AG20443 (cell line): ENCODE results near the gene HERC2.
"Not testable (repeated sequence)": the region's sequence is repeated elsewhere in the genome, so short reads cannot be mapped to it uniquely, and the experiment has no call there.

ENCODE experiments used
- DNase-seq: peaks from one replicate; pipeline ENCODE4 v3.0.0; 2012; ENCODE audit warnings: low spot score, mixed read lengths

Gene HERC2

DNA sequence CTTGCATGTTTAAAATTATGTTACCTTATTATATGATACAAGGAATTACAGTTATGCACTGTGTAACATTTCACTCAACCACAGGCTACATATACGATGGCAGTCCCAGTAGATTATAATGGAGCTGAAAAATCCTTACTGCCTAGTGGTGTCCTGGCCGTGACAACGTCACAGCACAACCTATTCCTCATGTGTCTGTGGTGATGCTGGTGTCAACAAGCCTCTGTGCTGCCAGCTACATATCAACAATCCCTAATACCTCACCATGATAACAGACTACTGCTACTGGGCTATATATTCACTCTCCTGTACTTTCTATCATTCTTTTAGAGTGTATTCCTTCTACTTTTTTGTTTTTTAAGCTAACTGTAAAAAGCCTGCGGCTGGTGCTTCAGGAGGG is 142.7 kb downstream of the HERC2 start:
- DNase-seq = no peak

DNA sequence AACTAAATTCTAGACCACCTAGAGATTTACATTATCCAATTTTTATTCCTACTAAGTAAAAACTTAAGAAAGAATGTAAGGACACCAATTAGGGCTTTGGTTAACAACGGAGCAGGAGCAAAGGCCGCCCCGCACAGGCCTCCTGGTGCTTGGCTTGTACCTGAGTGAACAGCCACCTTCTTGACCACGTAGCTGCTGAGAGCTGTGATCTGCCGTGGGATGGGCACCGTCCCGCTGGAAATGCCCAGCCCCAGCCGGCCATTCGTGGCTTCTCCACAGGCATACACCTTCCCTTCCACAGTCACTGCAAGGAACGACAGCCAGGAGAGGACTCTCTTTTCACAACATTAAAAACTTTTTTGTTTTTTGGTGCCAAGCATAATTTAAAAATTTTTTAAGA is 143.3 kb downstream of the HERC2 start:
- DNase-seq = no peak

DNA sequence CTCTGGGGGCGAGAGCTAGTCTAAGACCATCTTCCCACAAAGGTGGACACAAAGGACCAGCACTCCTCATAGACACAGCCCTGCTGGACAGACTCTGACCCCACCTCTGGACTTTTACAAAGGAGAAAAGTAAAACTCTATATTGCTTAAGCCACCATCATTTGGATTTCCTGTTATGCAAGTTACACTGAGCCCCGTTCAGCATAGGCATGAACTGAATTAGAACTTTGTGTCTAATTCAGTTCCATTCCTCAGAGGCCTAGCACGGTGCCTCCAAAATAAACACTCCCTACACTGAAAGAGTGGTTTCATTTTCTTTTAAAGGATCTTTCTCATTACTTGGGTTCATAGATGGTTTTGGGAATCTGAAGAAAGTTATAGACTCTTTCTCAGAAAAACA is 143.7 kb downstream of the HERC2 start:
- no peak for DNase-seq

DNA sequence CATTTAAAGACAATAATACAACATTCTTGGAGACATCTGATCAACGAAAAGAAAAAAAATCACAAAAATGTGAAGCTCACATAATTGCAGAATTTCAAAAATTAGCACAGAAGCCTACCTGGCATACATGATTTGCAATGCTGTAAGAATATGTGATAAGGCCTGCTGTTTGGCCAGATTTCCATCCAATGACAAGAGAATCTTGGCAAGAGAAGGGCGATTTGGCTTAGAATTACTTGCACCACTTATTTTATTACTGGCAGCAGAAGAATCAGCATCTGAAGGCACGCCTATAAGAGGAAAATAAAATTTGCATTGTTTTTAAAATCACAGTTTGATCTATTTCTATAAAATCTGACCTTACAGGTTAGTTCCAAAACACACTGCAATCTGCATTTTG is 152.6 kb downstream of the HERC2 start:
- no peak for DNase-seq

DNA sequence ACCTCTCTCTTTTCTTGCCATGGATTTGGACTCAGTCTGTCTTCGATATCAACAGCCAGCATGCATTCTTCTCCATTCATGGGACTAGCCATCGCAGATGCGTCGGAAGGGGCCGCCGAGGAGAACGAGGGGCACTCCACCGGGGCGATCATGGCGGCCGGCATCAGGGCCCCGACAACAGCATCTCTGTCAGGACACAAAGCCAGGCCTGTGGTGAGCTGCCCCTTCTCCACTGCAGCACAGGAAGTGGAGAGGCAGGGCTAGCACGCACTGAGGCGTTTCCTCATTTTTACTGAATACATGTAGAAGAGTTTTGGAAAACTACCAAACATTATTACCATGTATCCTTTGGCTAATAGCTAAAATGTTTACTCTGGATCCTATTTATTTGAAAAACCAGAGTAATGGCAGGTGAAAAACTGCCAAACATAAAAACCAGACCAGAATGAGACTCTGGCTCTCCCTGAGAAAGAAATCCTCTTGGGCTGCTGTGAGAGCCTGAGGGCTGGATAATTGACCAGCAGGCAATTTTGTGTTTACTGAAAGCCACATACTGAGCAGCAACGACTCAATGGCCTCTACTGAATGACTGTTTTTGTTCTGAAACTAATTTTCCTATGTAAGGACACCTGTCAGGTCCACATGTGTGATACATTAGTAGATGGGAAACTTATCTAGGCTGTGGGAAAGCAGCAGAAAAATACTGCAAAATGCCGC is 153.4 kb downstream of the HERC2 start:
- DNase-seq = not testable (repeated sequence)

DNA sequence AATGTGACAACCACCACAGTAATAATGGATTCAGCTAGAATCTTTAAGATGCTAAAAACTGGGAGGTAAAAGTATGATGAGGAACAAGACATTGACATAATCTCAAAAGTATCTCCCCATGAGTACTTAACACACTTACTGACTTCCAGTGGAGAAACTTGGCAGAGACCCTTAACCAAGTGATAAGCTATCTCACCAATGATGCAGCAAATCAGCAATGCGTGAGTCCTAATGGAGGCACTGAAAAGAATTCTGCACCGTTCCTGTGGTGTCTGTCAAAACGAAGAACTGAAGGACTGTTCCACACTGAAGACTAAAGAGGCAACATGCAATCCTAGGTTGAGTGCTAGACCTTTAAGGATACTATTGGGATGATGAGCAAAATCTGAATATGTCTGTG is 154.9 kb downstream of the HERC2 start:
- DNase-seq = no peak

DNA sequence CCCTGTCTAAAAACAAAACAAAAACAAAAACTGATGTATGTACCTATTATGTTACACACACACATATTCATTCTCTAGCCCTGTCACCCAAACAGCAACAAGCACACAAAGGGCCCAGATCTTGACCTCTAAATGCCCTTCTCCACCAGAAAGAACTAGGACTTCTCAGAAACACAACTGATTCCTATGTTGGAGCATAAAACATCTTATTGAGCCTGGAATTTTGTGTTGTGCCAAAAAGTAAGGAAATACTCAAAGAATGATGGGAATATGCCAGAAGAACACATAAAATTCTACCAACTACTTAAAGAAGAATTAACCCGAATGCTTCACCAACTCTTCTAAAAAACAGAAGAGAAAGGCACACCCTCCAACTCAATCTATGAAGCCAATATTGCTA is 156.2 kb downstream of the HERC2 start:
- DNase-seq = no peak

DNA sequence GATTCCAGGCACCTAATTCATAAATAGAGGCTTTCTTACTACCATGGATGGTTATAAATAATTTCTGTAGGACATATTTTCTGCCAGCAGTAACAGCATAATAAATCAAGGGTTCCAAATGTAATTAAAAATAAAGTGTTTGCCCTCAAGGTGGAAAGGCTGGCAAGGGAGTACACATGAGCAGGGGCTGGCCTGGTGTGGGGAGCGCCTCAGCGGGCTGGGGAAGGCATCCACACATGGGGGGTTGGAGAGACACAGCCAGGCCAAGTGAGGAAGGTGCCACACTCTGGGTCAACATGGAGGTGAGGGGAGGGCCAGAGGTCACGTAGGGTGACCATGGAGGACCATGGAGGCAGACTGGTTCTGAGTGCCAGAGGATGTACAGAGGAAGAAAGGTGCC is 157.1 kb downstream of the HERC2 start:
- no peak for DNase-seq

DNA sequence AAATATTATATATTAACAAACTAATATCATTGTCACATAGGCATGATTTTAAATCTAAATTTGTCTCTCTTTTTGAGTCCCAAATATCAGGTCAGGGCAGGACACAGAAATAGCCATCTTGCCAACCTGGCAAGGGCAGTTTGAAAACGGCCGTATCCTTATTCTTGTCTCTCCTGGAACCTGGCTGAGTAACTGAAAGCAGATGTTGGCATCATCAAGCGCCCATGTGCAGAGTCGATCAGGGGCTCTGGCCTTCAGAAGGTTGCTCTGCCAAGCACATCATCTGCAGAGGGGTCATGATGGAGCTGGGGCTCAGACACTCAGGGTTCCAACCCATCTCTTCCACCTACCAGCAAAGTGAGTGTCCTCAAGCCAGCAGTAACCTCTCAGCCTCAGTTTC is 167.7 kb downstream of the HERC2 start:
- DNase-seq = no peak

DNA sequence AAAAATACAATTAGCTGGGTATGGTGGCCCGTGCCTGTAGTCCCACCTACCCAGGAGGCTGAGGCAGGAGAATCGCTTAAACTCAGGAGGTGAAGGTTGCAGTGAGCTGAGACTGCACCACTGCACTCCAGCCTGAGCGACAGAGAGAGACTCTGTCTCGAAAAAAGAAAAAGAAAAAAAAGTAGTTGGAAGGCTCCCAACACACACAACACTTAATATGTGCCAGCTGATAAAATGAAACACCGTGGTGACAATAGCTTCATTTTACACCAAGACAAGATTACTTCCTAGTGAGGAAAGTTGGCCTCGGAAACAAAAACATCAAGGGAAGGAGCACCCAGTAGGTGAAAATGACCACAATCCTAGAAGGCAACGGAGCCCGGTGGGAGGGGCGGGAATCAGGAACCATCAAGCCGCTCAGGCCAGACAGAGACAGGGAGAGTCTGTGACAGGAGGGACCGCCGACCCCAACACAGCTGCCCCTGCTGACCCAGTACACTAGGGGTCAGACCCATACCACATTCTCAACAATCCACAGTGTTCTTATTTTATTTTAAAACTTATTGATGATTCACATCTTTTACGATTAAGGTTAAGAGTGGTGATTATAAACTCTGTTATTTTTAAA is 168.4 kb downstream of the HERC2 start:
- DNase-seq = no peak

DNA sequence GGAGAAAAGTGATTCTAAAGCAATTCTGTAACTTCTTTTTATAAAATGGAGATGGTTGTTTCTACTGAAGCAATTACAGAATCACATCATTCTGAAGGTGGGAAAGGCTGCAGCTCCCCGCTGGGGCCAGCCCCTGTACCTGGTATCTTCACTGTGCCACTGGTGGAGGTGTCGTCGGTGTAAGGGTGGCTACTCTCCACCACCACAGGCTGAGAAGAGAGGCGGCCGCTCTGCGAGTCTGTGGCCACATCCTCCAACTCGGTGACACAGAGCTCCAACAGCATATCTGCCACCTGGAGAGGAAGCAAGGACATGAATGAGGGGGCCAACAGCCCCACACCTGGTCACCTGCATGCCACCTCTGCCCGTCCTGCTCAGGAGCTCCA is 169.4 kb downstream of the HERC2 start:
- DNase-seq = not testable (repeated sequence)

DNA sequence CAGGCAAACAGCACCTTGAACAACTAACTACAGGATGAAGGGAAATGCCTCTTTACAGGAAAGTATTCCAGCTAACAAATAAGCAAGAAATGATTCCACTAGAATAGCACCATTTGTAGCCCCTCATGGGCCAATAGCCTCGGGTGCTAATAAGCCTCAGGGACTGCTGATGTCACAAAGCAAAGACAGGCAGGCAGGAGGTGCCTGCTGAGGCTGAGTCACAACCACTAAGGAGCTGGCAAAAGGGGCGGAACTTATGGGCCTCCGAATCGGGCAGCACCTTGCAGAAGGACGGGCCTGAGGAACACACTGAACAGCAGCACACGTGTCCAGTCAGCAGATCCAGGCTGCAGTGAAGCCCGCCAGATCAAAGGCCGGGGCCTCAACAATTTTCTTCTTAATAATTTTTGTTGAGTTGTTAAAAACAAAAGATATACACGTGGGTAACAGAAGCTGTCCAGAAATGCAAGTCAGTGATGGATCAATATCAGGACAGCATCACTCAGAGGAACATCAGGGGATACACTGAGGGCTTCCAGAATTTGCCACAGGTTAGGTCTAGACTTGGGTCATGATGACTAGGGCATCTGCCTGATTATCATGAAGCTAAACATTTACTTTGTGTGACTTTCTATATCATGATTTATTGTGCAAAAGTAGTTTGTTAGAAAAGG is 170.0 kb downstream of the HERC2 start:
- not testable (repeated sequence) for DNase-seq

DNA sequence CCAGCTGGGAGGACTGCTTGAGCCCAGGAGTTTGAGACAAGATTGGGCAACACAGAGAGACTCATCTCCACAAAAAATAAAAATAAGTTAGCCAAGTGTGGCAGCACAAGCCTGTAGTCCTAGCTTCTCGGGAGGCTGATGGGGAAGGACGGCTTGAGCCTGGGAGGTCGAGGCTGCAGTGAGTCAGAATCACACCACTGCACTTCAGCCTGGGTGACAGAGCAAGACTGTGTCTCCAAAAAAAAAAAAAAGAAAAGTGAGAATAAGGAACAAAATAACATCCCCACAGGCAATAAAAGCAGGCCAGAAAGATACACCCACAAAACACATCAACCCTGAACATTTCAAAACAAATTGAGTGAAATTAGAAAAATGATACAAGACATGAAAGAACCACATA is 174.2 kb downstream of the HERC2 start:
- DNase-seq = no peak

DNA sequence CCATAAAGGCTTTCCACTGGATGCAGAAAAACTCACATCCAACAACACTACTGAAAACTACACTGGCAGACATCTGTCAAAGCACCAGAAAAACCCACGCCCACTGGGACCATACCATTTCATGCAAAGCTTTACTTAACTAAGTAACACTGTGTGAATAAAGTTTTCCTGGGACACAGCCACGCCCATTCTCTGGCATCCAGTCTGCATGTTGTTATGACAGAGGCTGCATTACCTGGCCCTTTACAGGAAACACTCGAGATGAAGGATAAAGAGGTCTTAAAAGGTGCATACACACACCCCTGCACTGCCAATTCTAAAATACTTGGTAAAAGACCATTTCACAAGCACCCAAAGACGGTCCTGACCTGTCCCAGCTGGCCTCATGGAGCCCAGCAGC is 176.6 kb downstream of the HERC2 start:
- not testable (repeated sequence) for DNase-seq

DNA sequence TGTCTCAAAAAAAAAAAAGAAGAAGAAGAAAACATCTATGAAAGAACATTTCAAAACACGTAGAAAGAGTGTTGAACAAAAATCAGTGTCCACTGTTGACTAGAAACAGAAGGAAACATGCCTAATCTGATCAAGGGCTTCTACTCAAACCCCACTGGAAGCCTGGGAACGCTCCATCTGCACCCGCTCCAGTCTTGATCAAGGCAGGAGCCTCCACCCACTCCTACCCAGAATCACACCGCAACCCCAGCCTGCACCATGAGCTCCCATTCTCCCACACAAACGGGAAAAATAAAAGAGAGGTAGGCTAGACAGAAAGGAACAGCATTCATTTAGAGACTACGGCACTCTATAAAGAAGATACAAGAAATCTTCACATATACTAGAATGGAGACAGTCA is 181.9 kb downstream of the HERC2 start:
- DNase-seq = no peak

DNA sequence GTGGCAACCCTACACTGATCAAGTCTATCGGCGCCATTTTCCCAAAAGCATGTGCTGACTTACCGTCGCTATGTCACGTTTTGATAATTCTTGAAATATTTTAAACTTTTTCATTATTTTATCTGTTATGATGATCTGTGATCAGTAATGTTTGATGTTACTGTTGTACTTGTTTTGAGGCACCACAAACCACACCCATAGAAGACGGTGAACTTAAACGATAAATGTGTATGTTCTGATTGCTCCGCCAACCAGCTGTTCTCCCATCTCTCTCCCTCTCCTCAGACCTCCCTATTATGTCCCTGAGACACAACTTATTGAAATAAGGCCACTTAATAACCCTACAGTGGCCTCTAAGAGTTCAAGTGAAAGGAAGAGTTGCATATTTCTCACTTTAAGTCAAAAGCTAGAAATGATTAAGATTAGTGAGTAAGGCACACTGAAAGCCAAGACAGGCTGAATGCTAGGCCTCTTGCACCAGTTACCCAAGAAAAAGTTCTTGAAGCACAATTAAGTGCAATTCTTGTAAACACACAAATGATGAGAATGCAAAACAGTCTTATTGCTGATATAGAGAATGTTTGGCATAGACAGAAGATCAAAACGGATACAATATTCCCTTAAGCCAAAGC is 184.5 kb downstream of the HERC2 start:
- not testable (repeated sequence) for DNase-seq

DNA sequence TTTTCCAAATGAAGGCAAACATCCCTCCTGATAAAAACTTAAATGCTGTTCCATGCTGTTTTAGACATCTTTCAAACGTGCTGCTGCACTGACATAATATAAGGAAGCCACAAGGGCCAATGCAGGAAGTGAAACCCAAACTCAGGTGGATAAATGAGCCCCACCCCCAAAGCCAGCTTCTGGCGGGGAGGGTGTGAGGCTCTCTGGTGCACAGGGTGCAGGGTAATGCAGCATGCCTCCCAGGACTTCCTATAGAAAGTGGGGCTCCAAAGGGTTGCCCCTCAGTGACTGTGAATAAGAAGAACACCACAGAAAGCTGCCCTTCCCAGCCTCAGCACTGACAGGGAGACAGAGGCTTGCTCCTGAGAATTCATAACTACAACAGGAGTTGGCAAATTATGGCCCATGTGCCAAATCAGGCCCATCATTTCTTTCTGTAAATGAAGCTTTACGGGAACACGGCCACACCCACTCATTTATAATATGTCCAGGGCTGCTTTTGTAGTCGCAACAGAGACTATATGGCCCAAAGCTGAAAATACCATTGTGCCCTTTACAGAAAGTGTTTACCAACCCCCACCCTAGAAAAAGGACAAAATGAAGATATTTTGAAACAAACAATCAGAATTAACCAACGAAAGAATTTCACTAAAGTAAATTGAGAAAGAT is 185.6 kb downstream of the HERC2 start:
- not testable (repeated sequence) for DNase-seq

DNA sequence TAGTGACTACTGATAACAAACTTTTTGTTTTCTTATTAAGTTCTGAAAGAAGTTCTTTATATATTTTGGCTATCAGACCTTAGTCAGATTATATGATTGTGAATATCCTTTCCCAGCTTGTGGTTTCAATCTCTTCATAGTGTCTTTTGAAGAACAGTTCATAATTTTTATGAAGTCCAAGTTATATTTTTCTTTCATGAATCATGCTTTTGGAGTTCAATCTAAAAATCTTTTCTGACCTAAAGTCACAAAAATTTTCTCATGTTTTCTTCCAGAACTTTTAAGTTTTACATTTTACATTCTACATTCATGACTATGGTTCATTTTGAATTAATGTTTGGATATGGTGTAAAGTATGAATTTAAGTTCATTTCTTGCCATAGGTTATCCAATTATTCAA is 188.7 kb downstream of the HERC2 start:
- no peak for DNase-seq

DNA sequence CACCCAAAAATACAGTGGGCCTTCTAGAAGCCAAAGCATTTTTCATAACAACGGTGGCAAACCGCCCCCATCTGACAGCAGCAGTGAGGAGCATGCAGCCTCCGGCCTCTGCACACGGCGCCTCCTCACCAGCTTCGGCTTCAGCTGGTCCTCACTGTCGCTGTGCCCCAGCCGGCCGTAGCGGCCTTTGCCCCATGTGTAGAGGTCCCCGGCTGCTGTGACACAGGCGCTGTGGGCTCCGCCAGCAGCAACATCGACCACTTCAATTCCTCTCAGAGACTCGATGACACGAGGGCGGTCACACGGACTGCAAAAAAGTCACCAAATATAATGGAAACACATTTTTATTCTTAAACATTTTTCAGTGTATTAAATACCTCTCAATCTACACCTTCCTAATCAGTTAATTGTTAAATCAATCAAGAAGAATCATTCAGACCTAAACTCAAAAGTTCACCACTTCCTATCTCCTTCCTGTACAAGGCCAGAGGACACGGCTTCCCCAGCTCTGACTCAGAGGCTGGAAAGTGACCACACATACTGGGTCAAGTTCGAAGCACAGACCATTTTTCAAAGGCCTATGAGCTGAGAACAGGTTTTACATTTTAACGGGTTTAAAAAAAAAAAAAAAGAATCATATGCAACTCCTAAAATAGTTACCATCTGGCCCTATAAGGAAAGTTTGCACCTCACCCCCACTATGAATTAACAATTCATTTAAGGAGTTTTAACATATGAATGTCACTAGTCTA is 189.3 kb downstream of the HERC2 start:
- peak; percentile 70 for DNase-seq

DNA sequence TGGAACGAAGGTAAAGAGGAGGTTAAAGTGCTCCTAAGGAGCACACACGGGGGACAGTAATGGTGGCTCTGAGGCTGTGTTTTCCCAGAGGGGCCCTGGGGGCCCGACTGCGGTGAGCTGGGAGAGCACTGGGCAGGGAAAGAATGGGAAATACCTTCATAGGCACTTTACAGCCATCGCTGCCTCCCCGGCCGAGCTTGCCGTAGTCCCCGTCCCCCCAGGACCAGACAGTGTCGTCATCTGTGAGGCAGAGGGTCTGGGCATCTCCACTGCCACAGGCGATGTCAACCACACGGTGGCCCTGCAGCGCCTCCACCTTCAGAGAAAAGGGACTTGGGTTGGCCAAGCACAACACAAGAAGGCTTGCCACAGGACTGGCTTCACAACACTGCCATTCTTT is 190.0 kb downstream of the HERC2 start:
- DNase-seq = no peak

DNA sequence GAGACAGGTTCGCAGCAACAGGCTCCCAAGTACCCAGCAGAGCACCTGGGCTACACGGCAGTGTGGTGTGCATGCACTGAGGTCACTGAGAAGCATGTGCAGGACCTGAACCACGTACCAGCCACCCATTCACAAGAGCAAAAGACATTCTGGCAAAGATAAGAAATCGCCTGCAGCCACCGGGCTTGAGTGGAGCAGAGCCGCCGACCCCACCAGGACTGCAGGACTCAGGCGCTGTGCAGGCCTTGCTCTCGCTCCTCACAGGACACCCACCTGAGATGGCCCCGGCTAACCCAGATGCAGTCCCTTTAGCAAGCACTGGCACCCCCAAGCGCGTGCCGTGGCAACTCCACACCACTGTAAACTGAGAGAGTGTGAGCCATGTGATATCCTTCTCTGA is 190.6 kb downstream of the HERC2 start:
- no peak for DNase-seq

DNA sequence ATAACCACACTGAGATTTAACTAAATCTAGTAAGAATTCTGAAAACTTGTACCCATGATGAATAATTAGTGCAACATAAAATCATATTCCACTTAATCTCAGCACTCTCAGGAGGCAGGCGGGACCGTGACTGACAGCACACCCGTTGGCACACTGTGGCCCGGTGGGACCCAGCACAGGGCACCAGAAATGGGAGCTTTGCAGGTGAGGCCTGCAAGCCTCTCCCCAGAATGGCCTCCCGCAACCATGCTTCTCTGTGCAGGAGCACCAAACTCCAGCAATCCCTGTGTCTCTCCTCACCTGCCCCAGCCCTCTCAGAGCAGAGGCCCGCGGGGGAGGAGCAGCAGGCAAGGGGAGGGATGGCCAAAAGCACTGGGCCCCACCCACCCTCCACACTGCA is 191.3 kb downstream of the HERC2 start:
- no peak for DNase-seq
